ENCODE data around the gene TMEM165.
"Not testable (repeated sequence)": the region's sequence is repeated elsewhere in the genome, so short reads cannot be mapped to it uniquely, and the experiment has no call there.

TMEM165 gene

GRCh38 chr4:55359397-55359916, 36.3 kb upstream of the TMEM165 start:
- Mint-ChIP-seq H3K27ac (peak overlapping the region in 1 of 2 donors; percentile 12), H3K9me3 (no peaks in the 10 kb centered on the region), H3K27me3 (no peaks in the 10 kb centered on the region), H3K4me3 (peak overlapping the region in 1 of 2 donors; percentile 16), H3K4me1 (peaks cover 16% of the 10 kb centered on the region)
- DNase-seq: no peak
- no peak for ATAC-seq

- not testable (repeated sequence) for ATAC-seq, H3K4me3 Mint-ChIP-seq, H3K27ac Mint-ChIP-seq, DNase-seq, H3K27me3 Mint-ChIP-seq, H3K9me3 Mint-ChIP-seq
- peaks cover 13% of the 10 kb centered on the region for H3K4me1 Mint-ChIP-seq
These were observed 32.8 kb upstream of the TMEM165 start for GRCh38 chr4:55362938-55363337.

DNA sequence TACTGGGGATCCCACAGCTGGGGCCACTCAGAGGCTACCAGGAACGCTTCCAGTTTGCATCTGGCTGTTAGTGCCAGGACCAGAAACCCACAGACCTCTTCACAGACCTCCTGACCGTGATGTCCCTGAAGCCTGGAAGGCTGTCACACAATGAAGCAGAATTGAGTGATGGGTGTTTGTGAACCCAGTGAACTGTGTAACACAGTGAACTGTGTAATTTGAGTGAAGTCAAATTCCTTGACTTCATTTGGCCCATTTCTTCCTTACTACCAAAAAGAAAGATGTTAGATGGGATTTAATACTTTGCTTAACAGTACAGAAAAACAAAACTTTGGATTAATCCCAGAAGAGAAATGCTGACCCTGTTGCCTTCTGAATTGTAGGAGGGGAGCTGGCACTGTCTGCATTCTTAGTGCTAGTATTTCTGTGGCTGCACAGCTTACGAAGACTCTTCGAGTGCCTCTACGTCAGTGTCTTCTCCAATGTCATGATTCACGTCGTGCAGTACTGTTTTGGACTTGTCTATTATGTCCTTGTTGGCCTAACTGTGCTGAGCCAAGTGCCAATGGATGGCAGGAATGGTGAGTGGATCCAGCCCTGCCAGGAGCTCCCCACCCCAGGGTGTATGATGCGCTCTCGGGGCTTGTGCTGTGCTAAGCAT, 31.9 kb upstream of the TMEM165 start:
- no peaks in the 10 kb centered on the region for H3K27me3 Mint-ChIP-seq
- H3K4me3 Mint-ChIP-seq: no peak overlapping the region
- peaks cover 5% of the 10 kb centered on the region for H3K4me1 Mint-ChIP-seq
- no peaks in the 10 kb centered on the region for H3K9me3 Mint-ChIP-seq
- DNase-seq (no peak), ATAC-seq (no peak)
- no peak overlapping the region for H3K27ac Mint-ChIP-seq

DNA sequence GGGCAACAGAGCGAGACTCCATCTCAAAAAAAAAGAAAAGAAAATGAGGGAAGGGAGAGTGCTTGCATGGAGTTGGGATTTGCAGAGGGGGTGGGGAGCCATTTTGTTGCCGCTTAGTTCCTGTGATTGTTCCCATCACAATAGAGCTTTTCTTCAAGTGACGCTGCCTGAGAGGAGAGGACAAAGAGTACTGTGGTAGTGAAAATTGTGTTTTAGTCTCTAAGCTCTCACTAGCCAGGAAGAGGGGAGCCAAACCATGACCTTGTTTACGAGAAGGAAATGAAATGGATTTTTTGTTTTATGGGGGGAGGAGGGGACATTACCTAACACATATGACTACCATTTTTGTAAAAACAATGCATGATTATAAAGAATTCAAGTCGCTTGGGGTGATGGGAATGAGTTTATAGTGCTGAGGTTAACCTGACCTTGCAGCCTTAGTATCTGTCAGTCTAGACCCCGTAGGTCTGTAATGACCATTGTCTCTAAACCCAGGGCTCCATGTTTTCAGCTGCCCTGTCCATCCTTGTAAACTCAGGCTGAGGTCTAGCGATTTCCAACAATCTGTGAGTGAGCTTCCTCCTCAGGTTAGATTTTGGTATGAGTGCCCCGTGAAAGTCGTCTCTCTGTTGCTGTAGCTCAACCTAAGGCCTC, 30.9 kb upstream of the TMEM165 start:
- no peaks in the 10 kb centered on the region for H3K4me1 Mint-ChIP-seq
- DNase-seq: no peak
- no peaks in the 10 kb centered on the region for H3K27me3 Mint-ChIP-seq
- H3K27ac Mint-ChIP-seq: peak overlapping the region in 1 of 2 donors; percentile 5
- H3K9me3 Mint-ChIP-seq: no peaks in the 10 kb centered on the region
- ATAC-seq: no peak
- no peak overlapping the region for H3K4me3 Mint-ChIP-seq

DNA sequence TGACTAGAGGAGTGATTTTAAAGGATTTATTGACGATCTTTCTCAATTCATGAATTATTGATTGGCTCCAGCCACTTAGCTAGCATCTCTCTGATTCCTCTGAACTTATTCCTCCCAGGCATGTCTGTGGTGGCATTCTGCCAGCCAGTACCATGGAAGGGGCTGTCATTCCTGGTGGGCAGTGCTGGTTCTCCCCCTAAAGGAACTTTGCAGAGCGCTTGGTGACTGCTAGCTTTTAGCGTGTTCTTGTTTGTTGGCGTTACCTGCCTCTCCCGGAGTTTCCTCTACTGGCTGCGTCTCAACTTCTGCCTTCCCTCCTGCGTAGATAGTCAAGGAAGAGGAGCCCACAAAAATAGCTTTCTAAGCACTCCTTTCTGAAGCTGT, 30.4 kb upstream of the TMEM165 start:
- no peaks in the 10 kb centered on the region for H3K9me3 Mint-ChIP-seq
- ATAC-seq (no peak), DNase-seq (no peak)
- no peak overlapping the region for H3K27ac Mint-ChIP-seq
- H3K27me3 Mint-ChIP-seq: no peaks in the 10 kb centered on the region
- H3K4me3 Mint-ChIP-seq: no peak overlapping the region
- no peaks in the 10 kb centered on the region for H3K4me1 Mint-ChIP-seq

DNA sequence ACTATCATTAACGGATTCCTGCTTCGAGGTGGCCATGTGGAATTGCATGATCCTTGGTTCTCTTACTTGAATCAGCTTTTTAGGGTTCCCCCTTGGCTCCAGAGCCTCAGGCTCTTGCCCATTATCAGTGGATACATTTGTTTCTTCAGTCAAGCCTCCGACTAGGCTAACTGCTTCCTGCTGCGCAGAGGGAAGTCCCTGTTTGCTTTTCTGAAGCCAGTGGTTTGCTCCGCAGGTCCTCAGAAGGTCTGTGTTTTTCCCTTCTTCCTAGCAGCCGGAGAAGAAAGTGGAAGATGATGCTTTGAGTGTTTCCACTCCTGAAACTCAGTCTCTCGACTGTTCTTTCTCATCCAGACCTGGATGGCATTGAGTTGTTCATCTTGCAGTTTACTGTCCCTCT, 29.1 kb upstream of the TMEM165 start:
- Mint-ChIP-seq H3K4me1 (no peaks in the 10 kb centered on the region), H3K9me3 (no peaks in the 10 kb centered on the region), H3K27me3 (no peaks in the 10 kb centered on the region), H3K27ac (no peak overlapping the region), H3K4me3 (no peak overlapping the region)
- no peak for DNase-seq
- no peak for ATAC-seq

GRCh38 chr4:55367084-55367722, 28.6 kb upstream of the TMEM165 start:
- H3K4me3 Mint-ChIP-seq: no peak overlapping the region
- ATAC-seq (no peak), DNase-seq (no peak)
- H3K27ac Mint-ChIP-seq: no peak overlapping the region
- no peaks in the 10 kb centered on the region for H3K4me1 Mint-ChIP-seq
- no peaks in the 10 kb centered on the region for H3K27me3 Mint-ChIP-seq
- no peaks in the 10 kb centered on the region for H3K9me3 Mint-ChIP-seq

DNA sequence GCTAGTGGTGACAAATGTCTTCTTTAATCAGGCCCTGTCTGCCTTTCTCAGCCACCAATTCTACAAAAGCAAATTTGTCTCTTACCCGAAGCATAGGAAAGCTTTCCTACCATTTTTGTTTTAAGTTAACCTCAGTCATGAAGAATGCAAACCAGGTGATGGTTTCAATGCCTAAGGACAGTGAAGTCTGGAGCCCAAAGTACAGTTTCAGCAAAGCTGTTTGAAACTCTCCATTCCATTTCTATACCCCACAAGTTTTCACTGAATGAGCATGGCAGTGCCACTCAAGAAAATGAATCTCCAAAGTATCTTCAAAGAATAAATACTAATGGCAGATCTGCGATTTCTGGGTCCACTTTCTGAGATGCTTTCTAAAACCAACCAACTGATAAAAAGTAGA, 25.8 kb upstream of the TMEM165 start:
- Mint-ChIP-seq H3K9me3 (no peaks in the 10 kb centered on the region), H3K27ac (no peak overlapping the region), H3K27me3 (no peaks in the 10 kb centered on the region), H3K4me3 (no peak overlapping the region), H3K4me1 (no peaks in the 10 kb centered on the region)
- DNase-seq: no peak
- ATAC-seq: no peak

- no peak overlapping the region for H3K4me3 Mint-ChIP-seq
These were observed 23.5 kb upstream of the TMEM165 start for GRCh38 chr4:55372259-55372658.

GRCh38 chr4:55373461-55373860, 22.3 kb upstream of the TMEM165 start:
- no peak overlapping the region for H3K4me3 Mint-ChIP-seq
- no peaks in the 10 kb centered on the region for H3K27me3 Mint-ChIP-seq
- DNase-seq (no peak), ATAC-seq (no peak)
- no peaks in the 10 kb centered on the region for H3K9me3 Mint-ChIP-seq
- no peak overlapping the region for H3K27ac Mint-ChIP-seq
- H3K4me1 Mint-ChIP-seq: no peaks in the 10 kb centered on the region

More at GRCh38 chr4:55372259-55372658, 23.5 kb upstream of the TMEM165 start:
- DNase-seq: no peak
- Mint-ChIP-seq H3K4me1 (no peaks in the 10 kb centered on the region), H3K9me3 (no peaks in the 10 kb centered on the region), H3K27ac (no peak overlapping the region), H3K27me3 (no peaks in the 10 kb centered on the region)
- ATAC-seq: no peak

- Mint-ChIP-seq H3K4me3 (no peak overlapping the region), H3K9me3 (no peaks in the 10 kb centered on the region), H3K27ac (no peak overlapping the region), H3K27me3 (no peaks in the 10 kb centered on the region), H3K4me1 (no peaks in the 10 kb centered on the region)
- ATAC-seq (no peak), DNase-seq (no peak)
These were observed 19.1 kb upstream of the TMEM165 start for GRCh38 chr4:55376698-55377097.

GRCh38 chr4:55378617-55379467, 16.9 kb upstream of the TMEM165 start:
- ATAC-seq (no peak), DNase-seq (no peak)
- Mint-ChIP-seq H3K27me3 (no peaks in the 10 kb centered on the region), H3K4me1 (no peaks in the 10 kb centered on the region), H3K9me3 (no peaks in the 10 kb centered on the region), H3K4me3 (no peak overlapping the region), H3K27ac (no peak overlapping the region)

DNA sequence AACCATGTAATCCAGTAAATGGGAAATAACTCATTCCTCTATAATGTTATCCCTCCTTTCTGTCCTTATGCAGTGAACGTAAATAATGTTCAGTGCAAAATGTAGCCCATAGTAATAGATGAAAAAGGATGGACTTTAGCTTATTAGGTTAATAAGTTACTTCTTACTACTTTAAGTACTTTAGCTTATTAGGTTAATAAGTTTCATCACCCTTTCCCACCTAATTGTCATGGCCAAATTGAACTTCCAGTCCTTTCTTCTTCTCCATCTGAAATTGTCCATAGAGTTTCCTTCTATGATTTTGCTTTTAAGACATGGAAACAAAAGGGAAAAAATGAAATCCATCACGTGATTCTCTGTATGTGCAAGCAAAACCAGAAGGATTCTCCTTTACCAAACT, 15.2 kb upstream of the TMEM165 start:
- peaks cover 7% of the 10 kb centered on the region for H3K4me1 Mint-ChIP-seq
- DNase-seq (no peak), ATAC-seq (no peak)
- no peak overlapping the region for H3K4me3 Mint-ChIP-seq
- H3K27me3 Mint-ChIP-seq: no peaks in the 10 kb centered on the region
- no peak overlapping the region for H3K27ac Mint-ChIP-seq
- H3K9me3 Mint-ChIP-seq: no peaks in the 10 kb centered on the region

- no peaks in the 10 kb centered on the region for H3K27me3 Mint-ChIP-seq
- H3K27ac Mint-ChIP-seq: no peak overlapping the region
- no peak for DNase-seq
- no peaks in the 10 kb centered on the region for H3K9me3 Mint-ChIP-seq
- ATAC-seq: no peak
- H3K4me1 Mint-ChIP-seq: peaks cover 14% of the 10 kb centered on the region
- H3K4me3 Mint-ChIP-seq: no peak overlapping the region
These were observed 14.3 kb upstream of the TMEM165 start for GRCh38 chr4:55381502-55381901.

GRCh38 chr4:55382488-55383003, 13.2 kb upstream of the TMEM165 start:
- Mint-ChIP-seq H3K9me3 (no peaks in the 10 kb centered on the region), H3K27ac (no peak overlapping the region)
- ATAC-seq: no peak

More at GRCh38 chr4:55382488-55383003, 13.2 kb upstream of the TMEM165 start:
- DNase-seq: no peak
- H3K4me3 Mint-ChIP-seq: no peak overlapping the region
- H3K27me3 Mint-ChIP-seq: no peaks in the 10 kb centered on the region
- H3K4me1 Mint-ChIP-seq: peaks cover 24% of the 10 kb centered on the region

All from stimulated activated naive CD8-positive, alpha-beta T cell treated with anti-CD3 and anti-CD28 coated beads, Interleukin-15, amount 100 ng/mL, for 72 hours (primary cell).